ENCODE measurements around the gene NPAS3. TPM values are rescaled to one million over a fixed set of nuclear protein-coding genes. Genes with fewer than 3 reads are reported as not detected.

The NPAS3 gene
- total and polyA plus RNA-seq, 4 donors = 0.07 to 0.09 (median 0.08) TPM; not detected in 1

DNA sequence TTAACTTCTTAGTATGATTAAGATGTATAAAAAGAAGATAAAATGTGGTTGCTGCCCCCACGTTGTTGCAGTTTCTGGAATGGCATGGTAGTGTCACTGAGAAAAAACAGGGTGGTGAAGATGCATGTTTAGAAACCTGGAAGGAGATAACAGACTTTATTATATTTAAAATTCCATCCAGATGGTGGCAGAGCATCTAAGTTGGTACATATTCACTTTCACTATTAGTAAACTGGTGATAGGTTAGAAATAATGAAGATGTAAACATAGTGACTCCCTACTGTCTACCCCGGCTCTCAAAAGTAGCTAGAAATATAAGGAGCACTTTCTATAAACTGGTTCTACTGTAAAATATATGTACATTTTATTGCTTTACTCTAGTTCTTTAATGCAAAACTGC lies 279.3 kb downstream of the NPAS3 start:
- 50% methylated on average over 2 of the region's 2 CpGs for WGBS
- Histone ChIP-seq H3K27me3 (ENCODE audit: control insufficient read depth in 4 of 4, insufficient read depth in 4 of 4, low read length in 3 of 4) (peaks cover 0 to 4% (median 0%) of the 10 kb centered on the region in 4 donors), H3K36me3 (ENCODE audit: control insufficient read depth in 4 of 4, insufficient read depth in 3 of 4, low read depth in 1 of 4, low read length in 3 of 4) (no peaks in the 10 kb centered on the region), H3K9ac (ENCODE audit: low read depth in 1 of 2, low read length in 2 of 2) (no peak overlapping the region), H3K4me3 (ENCODE audit: low read depth in 1 of 3, low read length in 3 of 3) (no peak overlapping the region), H3K27ac (ENCODE audit: low read depth in 1 of 2, low read length in 2 of 2) (no peak overlapping the region), H3K4me1 (ENCODE audit: control insufficient read depth in 4 of 4, insufficient read depth in 4 of 4, low read length in 3 of 4) (no peaks in the 10 kb centered on the region), H3K9me3 (ENCODE audit: control insufficient read depth in 4 of 4, low read length in 3 of 4) (no peaks in the 10 kb centered on the region)
- no peak for DNase-seq (ENCODE audit: low spot score)
- TF ChIP-seq, protein P1, sequence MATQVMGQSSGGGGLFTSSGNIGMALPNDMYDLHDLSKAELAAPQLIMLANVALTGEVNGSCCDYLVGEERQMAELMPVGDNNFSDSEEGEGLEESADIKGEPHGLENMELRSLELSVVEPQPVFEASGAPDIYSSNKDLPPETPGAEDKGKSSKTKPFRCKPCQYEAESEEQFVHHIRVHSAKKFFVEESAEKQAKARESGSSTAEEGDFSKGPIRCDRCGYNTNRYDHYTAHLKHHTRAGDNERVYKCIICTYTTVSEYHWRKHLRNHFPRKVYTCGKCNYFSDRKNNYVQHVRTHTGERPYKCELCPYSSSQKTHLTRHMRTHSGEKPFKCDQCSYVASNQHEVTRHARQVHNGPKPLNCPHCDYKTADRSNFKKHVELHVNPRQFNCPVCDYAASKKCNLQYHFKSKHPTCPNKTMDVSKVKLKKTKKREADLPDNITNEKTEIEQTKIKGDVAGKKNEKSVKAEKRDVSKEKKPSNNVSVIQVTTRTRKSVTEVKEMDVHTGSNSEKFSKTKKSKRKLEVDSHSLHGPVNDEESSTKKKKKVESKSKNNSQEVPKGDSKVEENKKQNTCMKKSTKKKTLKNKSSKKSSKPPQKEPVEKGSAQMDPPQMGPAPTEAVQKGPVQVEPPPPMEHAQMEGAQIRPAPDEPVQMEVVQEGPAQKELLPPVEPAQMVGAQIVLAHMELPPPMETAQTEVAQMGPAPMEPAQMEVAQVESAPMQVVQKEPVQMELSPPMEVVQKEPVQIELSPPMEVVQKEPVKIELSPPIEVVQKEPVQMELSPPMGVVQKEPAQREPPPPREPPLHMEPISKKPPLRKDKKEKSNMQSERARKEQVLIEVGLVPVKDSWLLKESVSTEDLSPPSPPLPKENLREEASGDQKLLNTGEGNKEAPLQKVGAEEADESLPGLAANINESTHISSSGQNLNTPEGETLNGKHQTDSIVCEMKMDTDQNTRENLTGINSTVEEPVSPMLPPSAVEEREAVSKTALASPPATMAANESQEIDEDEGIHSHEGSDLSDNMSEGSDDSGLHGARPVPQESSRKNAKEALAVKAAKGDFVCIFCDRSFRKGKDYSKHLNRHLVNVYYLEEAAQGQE (IDR thresholded peaks at IDR 0.05) = no peak
- TF ChIP-seq CTCF (IDR thresholded peaks at IDR 0.05; ENCODE audit: low read depth, low read length, missing input control) = no peak
- no peak for TF ChIP-seq ZBTB33 (IDR thresholded peaks at IDR 0.05)
- TF ChIP-seq HNF4G (IDR thresholded peaks at IDR 0.05) = no peak
- TF ChIP-seq SP1 (IDR thresholded peaks at IDR 0.05) = no peak
- TF ChIP-seq NR2F2 (IDR thresholded peaks at IDR 0.05) = no peak
- no peak for TF ChIP-seq GABPA (IDR thresholded peaks at IDR 0.05 in 1 of 2, conservative IDR thresholded peaks at IDR 0.05 in 1 of 2)
- TF ChIP-seq JUND (IDR thresholded peaks at IDR 0.05) = no peak
- TF ChIP-seq RAD21 (IDR thresholded peaks at IDR 0.05) = no peak
- TF ChIP-seq, protein P2, sequence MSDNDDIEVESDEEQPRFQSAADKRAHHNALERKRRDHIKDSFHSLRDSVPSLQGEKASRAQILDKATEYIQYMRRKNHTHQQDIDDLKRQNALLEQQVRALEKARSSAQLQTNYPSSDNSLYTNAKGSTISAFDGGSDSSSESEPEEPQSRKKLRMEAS (IDR thresholded peaks at IDR 0.05) = no peak
- TF ChIP-seq FOXA2 (IDR thresholded peaks at IDR 0.05) = no peak
- TF ChIP-seq HNF4A (conservative IDR thresholded peaks at IDR 0.05) = no peak
- TF ChIP-seq RXRA (IDR thresholded peaks at IDR 0.05) = no peak
- no peak for TF ChIP-seq YY1 (IDR thresholded peaks at IDR 0.05)

DNA sequence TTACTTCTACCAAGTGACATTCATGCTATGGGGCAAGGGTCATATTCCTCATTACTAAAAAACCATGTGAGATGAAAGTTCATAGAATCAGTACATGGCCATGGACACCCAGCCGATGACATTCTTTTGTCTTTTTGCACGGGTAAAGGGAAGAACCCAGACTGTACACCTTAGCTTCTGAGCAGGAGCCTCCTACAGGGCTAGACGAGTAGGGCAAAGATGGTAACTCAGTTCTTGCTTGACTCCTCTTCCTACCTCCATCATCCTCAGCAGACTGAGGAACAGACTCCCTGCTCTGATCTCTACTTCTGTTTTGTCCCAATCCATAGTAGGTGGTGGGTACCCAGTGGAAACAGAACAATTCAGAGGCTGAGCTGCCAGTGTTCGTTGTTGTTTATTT lies 281.3 kb downstream of the NPAS3 start:
- WGBS = 75% methylated on average over 4 of the region's 4 CpGs
- H3K36me3 ChIP-seq (ENCODE audit: control insufficient read depth in 4 of 4, insufficient read depth in 3 of 4, low read depth in 1 of 4, low read length in 3 of 4) = no peaks in the 10 kb centered on the region
- no peak overlapping the region for H3K9ac ChIP-seq (ENCODE audit: low read depth in 1 of 2, low read length in 2 of 2)
- TF ChIP-seq RXRA (IDR thresholded peaks at IDR 0.05) (no peak), HNF4A (conservative IDR thresholded peaks at IDR 0.05) (no peak), TAF1 (conservative IDR thresholded peaks at IDR 0.05) (no peak), SP1 (IDR thresholded peaks at IDR 0.05) (no peak), ZBTB33 (IDR thresholded peaks at IDR 0.05) (no peak), JUND (IDR thresholded peaks at IDR 0.05) (no peak), EGR1 (IDR thresholded peaks at IDR 0.05; ENCODE audit: low read depth in 2 of 2) (no peak), GABPA (IDR thresholded peaks at IDR 0.05 in 1 of 2, conservative IDR thresholded peaks at IDR 0.05 in 1 of 2) (no peak), CTCF (IDR thresholded peaks at IDR 0.05; ENCODE audit: low read depth, low read length, missing input control) (no peak), YY1 (IDR thresholded peaks at IDR 0.05) (no peak), FOXA2 (IDR thresholded peaks at IDR 0.05) (no peak), RAD21 (IDR thresholded peaks at IDR 0.05) (no peak), HNF4G (IDR thresholded peaks at IDR 0.05) (no peak)

More for the DNA sequence above, 281.3 kb downstream of the NPAS3 start:
- Histone ChIP-seq H3K27me3 (ENCODE audit: control insufficient read depth in 4 of 4, insufficient read depth in 4 of 4, low read length in 3 of 4) (peaks cover 0 to 4% (median 0%) of the 10 kb centered on the region in 4 donors), H3K4me3 (ENCODE audit: low read depth in 1 of 3, low read length in 3 of 3) (no peak overlapping the region), H3K9me3 (ENCODE audit: control insufficient read depth in 4 of 4, low read length in 3 of 4) (no peaks in the 10 kb centered on the region), H3K4me1 (ENCODE audit: control insufficient read depth in 4 of 4, insufficient read depth in 4 of 4, low read length in 3 of 4) (no peaks in the 10 kb centered on the region), H3K27ac (ENCODE audit: low read depth in 1 of 2, low read length in 2 of 2) (no peak overlapping the region)
- no peak for DNase-seq (ENCODE audit: low spot score)

All from liver (tissue), 9 donors.